GM19455 (cell line): Measurements from ENCODE around the gene SCIMP.
"Not testable (repeated sequence)": the region's sequence is repeated elsewhere in the genome, so short reads cannot be mapped to it uniquely, and the experiment has no call there.

Experiments
- ATAC-seq: cut with Tn5 transposase; IDR thresholded peaks from one replicate; pipeline ENCODE4 v1.9.1; 2021; ENCODE audit not compliant: unreplicated experiment

The SCIMP gene

GRCh38 chr17:5238333-5238732 lies 3.7 kb upstream of the SCIMP start:
- no peak for ATAC-seq

- ATAC-seq: no peak
Observed at GRCh38 chr17:5237541-5238016, 2.9 kb upstream of the SCIMP start.

GRCh38 chr17:5236938-5237540 lies 2.4 kb upstream of the SCIMP start:
- ATAC-seq: no peak

GRCh38 chr17:5233492-5233891 lies 1.2 kb downstream of the SCIMP start:
- not testable (repeated sequence) for ATAC-seq

- ATAC-seq: no peak
Observed at GRCh38 chr17:5226940-5227878, 7.5 kb downstream of the SCIMP start.

- peak; percentile 41 for ATAC-seq
Observed at GRCh38 chr17:5225668-5226457, 8.8 kb downstream of the SCIMP start.

GRCh38 chr17:5221912-5222311 lies 12.7 kb downstream of the SCIMP start:
- ATAC-seq: not testable (repeated sequence)

- no peak for ATAC-seq
Observed at GRCh38 chr17:5220074-5220473, 14.6 kb downstream of the SCIMP start.

- ATAC-seq: no peak
Observed at GRCh38 chr17:5219536-5219935, 15.1 kb downstream of the SCIMP start.

GRCh38 chr17:5217562-5217961 lies 17.1 kb downstream of the SCIMP start:
- not testable (repeated sequence) for ATAC-seq

- no peak for ATAC-seq
Observed at GRCh38 chr17:5211458-5211857, 23.2 kb downstream of the SCIMP start.

- ATAC-seq: no peak
Observed at GRCh38 chr17:5210614-5211252, 23.9 kb downstream of the SCIMP start.

GRCh38 chr17:5210091-5210490 lies 24.6 kb downstream of the SCIMP start:
- ATAC-seq: no peak

GRCh38 chr17:5209396-5209795 lies 25.3 kb downstream of the SCIMP start:
- no peak for ATAC-seq

GRCh38 chr17:5203908-5204294 lies 30.8 kb downstream of the SCIMP start:
- no peak for ATAC-seq

- no peak for ATAC-seq
Observed at GRCh38 chr17:5203178-5203907, 31.3 kb downstream of the SCIMP start.

GRCh38 chr17:5201011-5201410 lies 33.6 kb downstream of the SCIMP start:
- ATAC-seq: no peak

GRCh38 chr17:5200360-5200759 lies 34.3 kb downstream of the SCIMP start:
- ATAC-seq: no peak

GRCh38 chr17:5198472-5198871 lies 36.2 kb downstream of the SCIMP start:
- ATAC-seq: no peak

GRCh38 chr17:5194346-5194745 lies 40.3 kb downstream of the SCIMP start:
- ATAC-seq: no peak
